Gastrocnemius medialis (tissue), 4 donors: Measurements from ENCODE around the gene PAK1. TPM values are rescaled to one million over a fixed set of nuclear protein-coding genes. Genes with fewer than 3 reads are reported as not detected.

Experiments used
- ATAC-seq, 2 donors: fragments of 150-250 bp; one replicate each; pipeline ENCODE4 v1.9.1; 2016
- DNase-seq, 2 donors: peaks; one replicate each; pipeline ENCODE4 v3.0.0-alpha.2; 2019
- H3K27ac ChIP-seq, 4 donors: fragments of 200-600 bp; sonication (generic); 1 replicate in 1 of 4; 2 replicates in 3 of 4; pipeline ENCODE4 v1.5.1; 2016 to 2018; ENCODE audit warnings: mild to moderate bottlenecking in 2 of 4, moderate library complexity in 1 of 4
- H3K27me3 ChIP-seq, 3 donors: fragments of 200-600 bp; sonication (generic) in 2 of 3; 1 replicate in 1 of 3; 2 replicates in 2 of 3; pipeline versions ENCODE4 v1.5.1 to v1.6.0; 2016 to 2019; ENCODE audit warnings: mild to moderate bottlenecking in 1 of 3, moderate library complexity in 1 of 3
- H3K36me3 ChIP-seq, 2 donors: fragments of 200-600 bp; sonication (generic) in 1 of 2; one replicate each; pipeline ENCODE4 v1.5.1; 2017 to 2018
- H3K4me1 ChIP-seq, 2 donors: fragments of 200-600 bp; sonication (generic) in 1 of 2; one replicate each; pipeline ENCODE4 v1.5.1; 2016 to 2017; ENCODE audit warnings: mild to moderate bottlenecking in 2 of 2
- H3K4me3 ChIP-seq, 4 donors: fragments of 200-600 bp; sonication (generic) in 3 of 4; 1 replicate in 1 of 4; 2 replicates in 3 of 4; pipeline ENCODE4 v1.5.1; 2016 to 2019; ENCODE audit warnings: mild to moderate bottlenecking in 2 of 4
- H3K9me3 ChIP-seq, 3 donors: fragments of 200-600 bp; sonication (generic) in 2 of 3; 1 replicate in 1 of 3; 2 replicates in 2 of 3; pipeline ENCODE4 v1.5.1; 2016 to 2019
- POLR2A ChIP-seq, 2 donors: fragments of 450-650 bp; IDR thresholded peaks; one replicate each; pipeline ENCODE4 v1.6.1; 2017; ENCODE audit warnings: antibody characterized with exemption in 2 of 2, mild to moderate bottlenecking in 2 of 2, moderate library complexity in 2 of 2
- in situ Hi-C, 4 donors: fragments of 200-750 bp; cut with MboI; loops; one replicate each; pipeline versions ENCODE4 v1.15.0 to v1.8.0; 2017; ENCODE audit warnings: low sequenced_read_pairs in 4 of 4
- intact Hi-C: fragments of 100-400 bp; cut with DNase I; formaldehyde crosslinking; loops from one replicate; pipeline ENCODE4 v1.15.1; 2023; ENCODE audit warnings: low total_unique reads
- total RNA-seq, 4 donors: library from RNA; depleted of rRNA; stranded (reverse); fragments of >200 nt; gene quantifications; one replicate each; pipeline versions ENCODE4 v1.1.0 to v1.2.3, GENCODE V29; 2016
- TF ChIP-seq, protein P1 (sequence below), 5 experiments: fragments of 450-650 bp in 3 of 5; fragments of 200-600 bp in 2 of 5; sonication (generic) in 2 of 5; IDR thresholded peaks in 4 of 5; conservative IDR thresholded peaks in 1 of 5; 1 replicate in 4 of 5; 2 replicates in 1 of 5; pipeline ENCODE4 v1.5.1; 2016 to 2019; ENCODE audit warnings: antibody characterized with exemption in 5 of 5, mild to moderate bottlenecking in 3 of 5, moderate library complexity in 3 of 5

The PAK1 gene
- total RNA-seq, 4 donors from 2014 or later: 22.3 to 34.4 (median 27.9) TPM

DNA sequence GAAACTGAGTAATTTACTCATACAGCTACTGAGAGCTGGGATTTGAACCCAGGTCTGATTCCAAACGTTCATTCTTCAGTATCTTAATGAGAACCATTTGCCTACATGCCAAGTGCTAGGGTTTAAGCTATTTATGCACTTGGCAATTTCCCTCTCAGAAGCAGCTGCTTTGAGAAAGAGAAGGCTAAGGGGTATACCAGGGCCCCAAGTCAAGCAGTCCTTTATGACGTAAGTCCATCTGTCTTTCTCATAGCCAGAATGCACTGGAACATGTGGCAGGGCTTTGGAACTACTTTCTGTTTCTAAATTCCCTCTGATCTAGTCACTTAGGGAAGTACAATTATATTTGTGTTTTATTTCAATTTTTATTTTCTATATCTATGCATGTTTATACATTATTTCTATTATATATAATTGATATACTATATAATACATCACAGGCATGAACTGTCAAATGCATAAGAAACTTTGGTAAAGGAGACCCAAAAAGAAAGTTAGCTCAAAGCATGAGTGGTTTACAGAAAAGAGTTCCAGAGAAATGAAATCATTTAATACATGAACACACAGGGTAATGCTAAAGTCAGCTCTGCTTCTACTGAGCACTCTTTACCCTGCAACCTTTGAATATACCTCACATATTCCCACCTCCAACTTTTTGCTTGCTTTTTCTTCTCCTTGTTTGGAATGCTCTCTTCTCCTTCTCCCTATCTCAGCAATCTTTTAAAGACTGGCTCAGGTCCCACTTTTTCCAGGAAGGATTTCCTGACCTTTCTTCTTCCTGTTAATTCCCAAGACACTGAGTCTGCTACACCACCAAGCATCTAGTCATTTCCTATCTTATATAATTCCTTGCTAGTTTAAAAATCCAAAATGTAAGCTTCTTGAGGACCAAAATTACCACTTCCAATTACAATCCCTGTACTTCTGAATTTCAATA, 91.9 kb downstream of the PAK1 start:
- Histone ChIP-seq H3K27me3 (no peaks in the 10 kb centered on the region), H3K4me1 (peaks cover 20 to 26% of the 10 kb centered on the region in 2 donors), H3K9me3 (no peaks in the 10 kb centered on the region), H3K27ac (peak overlapping the region in 2 of 4 donors; percentile 18 to 35), H3K36me3 (no peaks in the 10 kb centered on the region), H3K4me3 (no peak overlapping the region)
- ATAC-seq (peak in 1 of 2 donors; percentile 51), DNase-seq (no peak)
- intact Hi-C loops (no loop called here), in situ Hi-C loops (no loop called here)
- TF ChIP-seq POLR2A (IDR thresholded peaks at IDR 0.05): no peak
- TF ChIP-seq, protein P1, sequence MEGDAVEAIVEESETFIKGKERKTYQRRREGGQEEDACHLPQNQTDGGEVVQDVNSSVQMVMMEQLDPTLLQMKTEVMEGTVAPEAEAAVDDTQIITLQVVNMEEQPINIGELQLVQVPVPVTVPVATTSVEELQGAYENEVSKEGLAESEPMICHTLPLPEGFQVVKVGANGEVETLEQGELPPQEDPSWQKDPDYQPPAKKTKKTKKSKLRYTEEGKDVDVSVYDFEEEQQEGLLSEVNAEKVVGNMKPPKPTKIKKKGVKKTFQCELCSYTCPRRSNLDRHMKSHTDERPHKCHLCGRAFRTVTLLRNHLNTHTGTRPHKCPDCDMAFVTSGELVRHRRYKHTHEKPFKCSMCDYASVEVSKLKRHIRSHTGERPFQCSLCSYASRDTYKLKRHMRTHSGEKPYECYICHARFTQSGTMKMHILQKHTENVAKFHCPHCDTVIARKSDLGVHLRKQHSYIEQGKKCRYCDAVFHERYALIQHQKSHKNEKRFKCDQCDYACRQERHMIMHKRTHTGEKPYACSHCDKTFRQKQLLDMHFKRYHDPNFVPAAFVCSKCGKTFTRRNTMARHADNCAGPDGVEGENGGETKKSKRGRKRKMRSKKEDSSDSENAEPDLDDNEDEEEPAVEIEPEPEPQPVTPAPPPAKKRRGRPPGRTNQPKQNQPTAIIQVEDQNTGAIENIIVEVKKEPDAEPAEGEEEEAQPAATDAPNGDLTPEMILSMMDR (IDR thresholded peaks at IDR 0.05 in 4 of 5, conservative IDR thresholded peaks at IDR 0.05 in 1 of 5): no peak

DNA sequence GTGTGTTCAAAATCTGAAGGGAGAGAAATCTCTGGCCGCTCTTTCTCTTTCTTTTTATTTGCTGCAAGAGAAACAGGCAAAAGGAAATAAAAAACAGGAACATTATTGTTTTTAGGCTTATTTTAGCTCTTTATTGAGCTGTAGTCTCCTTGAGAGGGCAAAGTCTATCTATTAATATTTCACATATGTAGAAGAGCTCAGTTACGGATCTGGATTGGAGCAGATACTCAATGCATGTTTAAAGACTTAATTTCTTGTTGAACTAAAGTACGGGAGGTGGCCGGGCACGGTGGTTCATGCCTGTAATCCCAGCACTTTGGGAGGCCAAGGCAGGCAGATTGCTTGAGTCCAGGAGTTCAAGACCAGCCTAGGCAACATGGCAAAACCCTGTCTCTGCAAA, 94.0 kb downstream of the PAK1 start:
- no peaks in the 10 kb centered on the region for H3K27me3 ChIP-seq
- TF ChIP-seq, protein P1 (IDR thresholded peaks at IDR 0.05 in 4 of 5, conservative IDR thresholded peaks at IDR 0.05 in 1 of 5): no peak
- no peak for TF ChIP-seq POLR2A (IDR thresholded peaks at IDR 0.05)
- H3K27ac ChIP-seq: no peak overlapping the region
- intact Hi-C loops (no loop called here), in situ Hi-C loops (no loop called here)
- no peaks in the 10 kb centered on the region for H3K9me3 ChIP-seq
- H3K4me1 ChIP-seq: peaks cover 12 to 16% of the 10 kb centered on the region in 2 donors
- no peak for ATAC-seq
- no peak for DNase-seq
- no peaks in the 10 kb centered on the region for H3K36me3 ChIP-seq
- H3K4me3 ChIP-seq: no peak overlapping the region

DNA sequence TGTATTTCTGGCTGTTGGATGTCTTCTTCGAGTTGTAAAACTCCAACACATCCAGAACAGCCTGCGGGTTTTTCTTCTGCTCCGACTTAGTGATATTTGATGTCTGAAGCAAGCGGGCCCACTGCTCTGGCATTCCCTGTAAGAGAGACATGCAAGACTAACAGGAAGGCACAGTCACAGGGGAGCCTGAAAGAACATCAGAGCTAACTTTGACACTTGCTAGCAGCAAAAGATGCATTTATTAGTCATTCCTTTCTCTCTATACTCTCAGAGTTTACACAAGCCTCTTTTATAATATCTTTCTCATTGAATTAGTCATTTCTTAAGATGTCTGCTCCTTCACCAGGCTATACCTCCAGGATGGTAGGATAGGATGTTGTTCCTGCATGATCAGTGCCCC, 94.6 kb downstream of the PAK1 start:
- Histone ChIP-seq H3K4me3 (no peak overlapping the region), H3K27me3 (no peaks in the 10 kb centered on the region), H3K27ac (no peak overlapping the region), H3K36me3 (peaks cover 0 to 4% of the 10 kb centered on the region in 2 donors), H3K4me1 (peaks cover 12 to 20% of the 10 kb centered on the region in 2 donors), H3K9me3 (no peaks in the 10 kb centered on the region)
- TF ChIP-seq, protein P1 (IDR thresholded peaks at IDR 0.05 in 4 of 5, conservative IDR thresholded peaks at IDR 0.05 in 1 of 5): no peak
- TF ChIP-seq POLR2A (IDR thresholded peaks at IDR 0.05): no peak
- intact Hi-C loops: no loop called here
- ATAC-seq (no peak), DNase-seq (no peak)
- in situ Hi-C loops: no loop called here

DNA sequence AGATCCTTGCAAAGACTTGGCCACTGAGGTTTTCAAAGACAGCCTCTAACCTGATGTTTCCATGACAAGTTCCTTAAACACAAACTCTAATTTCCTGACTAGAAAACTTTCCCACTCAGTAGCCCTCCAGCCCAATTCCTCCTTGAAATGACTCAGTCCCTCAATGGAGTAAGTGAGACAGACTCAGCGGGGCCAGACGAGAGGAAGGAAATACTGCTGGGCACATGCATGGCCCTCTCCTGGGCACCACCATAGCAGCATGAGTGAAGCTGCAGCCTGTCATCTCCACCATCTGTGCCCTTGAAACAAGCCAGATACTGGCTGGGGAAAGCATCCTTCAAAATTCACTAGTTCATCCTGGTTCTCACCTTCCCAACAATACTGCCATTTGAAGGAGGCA, 96.2 kb downstream of the PAK1 start:
- no peak for ATAC-seq
- TF ChIP-seq POLR2A (IDR thresholded peaks at IDR 0.05): no peak
- TF ChIP-seq, protein P1 (IDR thresholded peaks at IDR 0.05 in 4 of 5, conservative IDR thresholded peaks at IDR 0.05 in 1 of 5): no peak
- in situ Hi-C loops: no loop called here

More for the DNA sequence above, 96.2 kb downstream of the PAK1 start:
- Histone ChIP-seq H3K4me1 (peaks cover 12 to 15% of the 10 kb centered on the region in 2 donors), H3K27me3 (no peaks in the 10 kb centered on the region), H3K27ac (no peak overlapping the region), H3K9me3 (no peaks in the 10 kb centered on the region), H3K4me3 (no peak overlapping the region), H3K36me3 (peaks cover 0 to 7% of the 10 kb centered on the region in 2 donors)
- intact Hi-C loops: no loop called here
- no peak for DNase-seq
